DMS53 treated with DMSO at 0.1 percent for 48 hours (cell line): ENCODE data around the gene NEK4.
"Not testable (repeated sequence)": the region's sequence is repeated elsewhere in the genome, so short reads cannot be mapped to it uniquely, and the experiment has no call there.

Experiments used
- DNase-seq: peaks from one replicate; lab custom pipeline; 2025; ENCODE audit not compliant: unreplicated experiment; lab: John Stamatoyannopoulos, UW

Gene NEK4

DNA sequence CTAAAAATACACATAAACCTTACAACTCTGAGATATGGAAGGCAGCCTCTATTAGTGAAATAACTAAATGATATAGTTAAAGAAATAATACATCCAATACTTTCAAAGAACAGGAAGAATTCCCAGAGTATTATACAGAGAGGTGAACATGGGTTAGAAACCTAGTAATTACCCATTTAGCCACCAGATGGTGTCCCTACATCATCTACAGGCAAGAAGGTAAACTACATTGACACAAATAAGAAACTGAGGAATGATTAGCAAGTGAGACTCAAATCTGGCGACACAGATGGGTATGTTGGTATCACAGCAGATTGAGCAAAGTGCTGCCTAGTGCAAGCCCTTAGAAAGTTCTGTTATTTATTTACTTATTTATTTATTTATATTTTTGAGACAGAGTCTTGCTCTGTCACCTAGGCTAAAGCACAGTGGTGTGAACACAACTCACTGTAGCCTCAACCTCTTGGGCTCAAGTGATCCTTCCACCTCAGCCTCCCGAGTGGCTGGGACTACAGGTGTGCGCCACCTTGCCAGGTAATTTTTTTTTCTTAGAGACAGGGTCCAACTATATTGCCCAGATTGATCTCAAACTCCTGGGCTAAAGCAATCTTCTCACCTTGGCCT lies 28.2 kb downstream of the NEK4 start:
- DNase-seq = no peak

DNA sequence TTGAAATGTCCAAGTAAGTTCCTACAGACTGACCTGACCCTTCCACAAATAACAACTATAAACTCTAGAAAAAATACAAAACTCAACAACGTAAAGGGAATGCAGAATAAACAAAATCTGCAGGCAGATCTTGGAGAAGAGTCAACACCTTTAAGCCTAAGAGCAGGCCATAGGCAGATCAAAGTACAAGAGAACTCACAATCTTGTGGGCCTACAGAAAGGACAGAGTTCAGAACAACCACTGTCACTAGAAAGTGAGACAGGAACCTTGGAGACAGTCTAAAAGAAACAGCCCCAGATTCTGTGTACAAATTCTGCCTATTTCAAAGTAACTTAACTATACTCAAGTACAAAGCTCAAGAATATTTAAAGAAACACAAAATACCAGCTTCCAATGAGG lies 31.0 kb downstream of the NEK4 start:
- no peak for DNase-seq

DNA sequence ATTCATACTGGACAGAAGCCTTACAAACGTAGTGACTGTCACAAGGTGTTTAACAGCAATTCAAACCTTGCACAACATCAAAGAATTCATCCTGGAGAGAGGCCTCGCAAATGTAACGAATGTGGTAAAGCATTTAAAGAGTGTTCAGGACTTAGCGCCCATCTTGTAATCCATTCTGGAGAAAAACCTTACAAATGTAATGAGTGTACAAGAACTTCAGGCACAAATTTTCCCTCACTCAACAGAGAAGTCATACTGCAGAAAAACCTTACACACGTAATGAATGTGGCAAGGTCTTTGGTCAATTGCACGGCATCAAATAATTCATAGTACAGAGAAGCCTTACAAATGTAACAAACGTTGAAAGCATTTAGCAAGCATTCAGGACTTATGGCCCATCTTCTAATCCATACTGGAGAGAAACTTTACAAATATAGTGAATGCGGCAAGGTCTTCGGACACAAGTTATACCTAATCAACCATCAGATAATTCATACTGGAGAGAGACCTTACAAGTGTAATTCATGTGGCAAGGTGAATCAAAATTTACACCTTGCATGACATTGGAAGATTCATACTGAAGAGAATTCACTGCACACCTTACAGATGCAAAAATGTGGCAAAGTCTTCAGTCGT lies 37.4 kb downstream of the NEK4 start:
- DNase-seq = no peak

- no peak for DNase-seq
Observed at GRCh38 chr3:52731590-52731989, 39.1 kb downstream of the NEK4 start.

GRCh38 chr3:52730681-52731080 lies 40.1 kb downstream of the NEK4 start:
- no peak for DNase-seq

GRCh38 chr3:52728753-52729152 lies 42.0 kb downstream of the NEK4 start:
- not testable (repeated sequence) for DNase-seq

- DNase-seq = no peak
Observed at GRCh38 chr3:52724511-52724910, 46.2 kb downstream of the NEK4 start.

- no peak for DNase-seq
Observed at GRCh38 chr3:52723935-52724334, 46.8 kb downstream of the NEK4 start.

DNA sequence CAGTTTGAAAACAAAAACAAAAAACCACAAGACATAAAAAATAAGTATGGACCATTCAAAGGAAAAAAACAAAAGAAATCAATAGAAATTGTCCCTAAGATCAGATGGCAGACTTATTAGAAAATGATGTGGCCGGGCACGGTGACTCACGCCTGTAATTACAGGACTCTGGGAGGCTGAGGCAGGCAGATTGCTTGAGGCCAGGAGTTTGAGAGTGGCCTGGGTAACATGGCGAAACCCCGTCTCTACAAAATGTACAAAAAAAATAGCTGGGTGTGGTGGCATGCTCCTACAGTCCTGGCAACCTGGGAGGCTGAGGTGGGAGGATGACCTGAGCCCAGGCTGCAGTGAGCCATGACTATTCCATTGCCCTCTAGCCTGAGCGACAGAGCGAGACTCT lies 48.2 kb downstream of the NEK4 start:
- DNase-seq = no peak

GRCh38 chr3:52721730-52722008 lies 49.1 kb downstream of the NEK4 start:
- DNase-seq = no peak

DNA sequence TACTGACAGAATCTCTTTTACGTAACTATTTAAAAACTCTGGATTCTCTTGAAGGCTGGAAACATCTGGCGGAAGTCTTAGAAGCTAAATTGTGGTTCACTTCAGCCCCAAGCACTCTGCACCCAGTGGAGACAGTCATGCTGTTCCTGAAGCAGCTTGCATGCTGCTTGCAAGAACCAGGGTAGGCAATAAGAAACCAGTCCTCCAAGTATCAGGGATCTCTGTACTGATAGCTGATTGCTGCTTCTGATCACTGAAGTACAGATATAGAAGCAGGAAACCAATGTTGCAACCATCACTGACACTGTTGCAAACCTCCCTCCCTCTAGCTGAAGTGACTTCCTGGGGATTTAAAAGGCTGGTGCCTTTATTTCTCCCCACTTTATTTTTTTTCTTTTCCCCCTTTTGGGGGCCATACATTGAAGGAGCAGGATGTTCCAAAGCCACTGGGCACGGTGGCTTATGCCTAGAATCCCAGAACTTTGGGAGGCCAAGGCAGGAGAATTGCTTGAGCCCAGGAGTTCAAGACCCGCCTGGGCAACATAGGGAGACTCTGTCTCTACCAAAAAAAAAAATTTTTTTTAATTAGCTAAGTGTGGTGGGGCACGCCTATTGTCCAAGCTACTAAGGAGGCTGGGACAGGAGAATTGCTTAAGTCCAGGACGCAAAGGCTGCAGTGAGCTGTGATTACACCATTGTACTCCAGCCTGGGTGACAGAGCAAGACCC lies 49.6 kb downstream of the NEK4 start:
- no peak for DNase-seq

- no peak for DNase-seq
Observed at GRCh38 chr3:52719618-52720017, 51.1 kb downstream of the NEK4 start.

DNA sequence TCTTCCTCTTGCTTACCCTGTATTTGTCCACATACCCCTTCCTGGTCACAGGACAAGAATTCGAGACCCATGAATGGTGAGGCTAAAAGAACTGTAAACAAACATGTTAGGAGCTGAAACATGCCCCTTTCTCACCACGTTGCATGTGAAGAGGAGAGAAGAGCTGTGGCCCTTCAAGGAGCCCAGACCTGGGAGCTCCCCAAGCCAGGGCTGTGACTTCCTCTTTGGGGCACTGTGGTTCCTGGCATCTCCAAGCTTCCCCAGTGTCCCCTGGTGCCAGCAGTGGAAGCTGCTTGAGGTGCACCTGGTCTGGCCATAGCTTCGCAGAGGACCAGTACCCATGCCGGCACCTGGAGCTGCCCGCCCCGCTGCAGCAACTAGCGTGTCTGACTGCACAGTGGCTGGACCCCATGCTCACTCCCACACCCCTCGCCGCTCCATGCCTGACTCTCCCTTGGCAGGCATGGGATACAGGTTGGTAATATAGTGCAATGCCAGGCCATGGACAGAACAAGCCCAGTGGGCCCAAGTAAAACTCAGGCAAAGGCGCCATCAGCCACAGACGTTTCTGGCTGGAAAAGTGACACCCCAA lies 54.9 kb downstream of the NEK4 start:
- DNase-seq = no peak

DNA sequence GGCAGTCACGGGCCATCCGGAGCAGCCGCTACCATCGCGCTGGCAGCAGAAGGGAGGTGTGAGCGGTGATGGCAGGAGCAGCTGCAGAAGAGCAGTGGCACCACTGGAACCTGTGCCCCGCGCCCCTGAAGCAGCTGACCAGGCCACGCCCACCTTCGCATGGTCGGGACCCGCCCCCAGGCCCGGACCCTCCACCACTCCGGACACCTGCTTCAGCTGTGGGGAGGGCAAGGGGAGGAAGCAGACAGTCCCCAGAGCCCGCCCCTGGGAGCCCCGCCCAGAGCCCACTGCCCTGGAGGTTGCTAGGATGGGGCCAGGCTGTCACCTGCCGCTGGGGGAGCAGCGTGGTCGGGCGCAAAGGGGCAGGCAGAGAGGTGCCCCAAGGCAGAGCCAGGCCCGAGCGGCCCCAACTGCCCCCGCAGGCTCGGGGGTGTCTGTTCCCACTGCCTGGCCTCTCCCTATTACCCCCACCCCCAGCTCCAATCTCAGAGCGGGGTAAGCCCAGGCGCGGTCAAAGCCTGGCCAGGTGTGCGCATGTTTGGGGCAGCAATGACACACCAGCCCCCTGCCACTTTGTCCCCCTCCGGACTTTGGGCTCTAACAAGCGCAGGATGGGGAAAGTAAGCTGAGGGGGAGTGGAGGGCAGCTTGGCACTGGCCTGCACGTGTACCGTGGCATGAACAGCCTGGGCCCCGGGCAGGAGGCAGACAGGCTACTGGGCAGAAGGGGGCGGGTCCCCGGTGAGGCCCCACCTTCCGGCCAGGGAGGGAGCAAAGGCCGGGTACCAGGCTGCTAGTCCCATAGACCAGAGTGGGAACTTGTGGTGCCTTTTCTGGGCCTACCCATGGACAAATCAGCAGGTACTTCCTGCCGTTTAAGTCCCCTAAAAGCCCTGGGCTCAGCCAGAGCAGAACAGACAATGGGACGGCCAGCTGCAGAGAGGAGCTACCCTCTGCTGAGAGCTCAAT lies 56.1 kb downstream of the NEK4 start:
- DNase-seq = no peak

DNA sequence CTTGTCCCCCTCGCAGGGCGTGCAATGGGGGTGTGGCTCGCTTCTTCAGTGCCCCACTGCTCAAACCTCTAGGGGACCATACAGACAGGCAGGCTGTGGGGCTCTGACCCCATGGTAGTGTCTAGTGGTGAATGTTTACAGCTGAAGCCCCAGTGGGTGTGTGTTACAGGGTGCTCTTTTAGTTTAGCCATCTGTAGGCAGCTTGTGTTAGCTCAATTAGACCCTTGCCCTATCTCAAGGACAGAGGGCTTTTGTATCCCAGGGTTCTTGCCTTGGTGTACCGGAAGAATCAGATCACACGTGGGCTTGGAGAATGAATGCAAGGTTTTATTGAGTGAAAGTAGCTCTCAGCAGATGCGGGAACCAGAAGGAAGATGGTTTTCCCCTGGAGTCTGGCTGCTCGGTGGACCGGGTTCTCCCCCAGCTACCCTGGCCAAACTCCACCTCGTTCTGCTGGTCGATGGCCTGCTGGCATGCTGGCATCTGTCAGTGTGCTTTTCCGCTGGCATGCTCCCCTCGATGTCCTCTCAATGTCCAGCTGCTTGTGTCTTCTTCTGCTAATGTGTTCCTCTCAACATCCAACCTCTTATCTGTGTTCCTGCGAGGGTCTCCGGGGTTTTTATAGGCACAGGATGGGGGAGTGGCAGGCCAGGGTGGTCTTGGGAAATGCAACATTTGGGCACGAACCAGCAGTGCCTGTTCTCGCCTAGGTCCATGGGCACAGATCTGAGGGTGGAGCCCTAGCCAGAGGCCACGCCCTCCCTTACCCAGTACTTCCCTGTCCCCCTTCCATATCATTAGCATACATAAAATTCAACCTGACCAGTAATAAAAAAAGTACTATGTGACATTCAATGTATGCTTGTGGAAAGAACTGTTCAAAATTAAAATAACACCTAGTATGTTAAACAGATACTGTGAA lies 58.2 kb downstream of the NEK4 start:
- no peak for DNase-seq

DNA sequence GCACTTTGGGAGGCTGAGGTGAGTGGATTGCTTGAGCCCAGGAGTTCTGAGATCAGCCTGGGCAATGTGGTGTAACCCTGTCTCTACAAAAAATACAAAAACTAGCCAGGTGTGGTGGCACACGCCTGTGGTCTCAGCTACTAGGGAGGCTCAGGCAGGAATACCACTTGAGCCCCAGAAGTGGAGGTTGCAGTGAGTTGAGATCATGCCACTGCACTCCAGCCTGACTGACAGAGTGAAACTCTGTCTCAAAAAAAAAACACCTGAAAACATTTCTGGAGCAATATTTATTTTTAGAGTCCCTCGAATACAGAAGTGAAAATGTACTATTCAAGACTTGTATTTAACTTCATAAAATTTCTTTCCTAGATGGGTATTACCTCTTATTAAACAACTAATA lies 60.2 kb downstream of the NEK4 start:
- DNase-seq = no peak

DNA sequence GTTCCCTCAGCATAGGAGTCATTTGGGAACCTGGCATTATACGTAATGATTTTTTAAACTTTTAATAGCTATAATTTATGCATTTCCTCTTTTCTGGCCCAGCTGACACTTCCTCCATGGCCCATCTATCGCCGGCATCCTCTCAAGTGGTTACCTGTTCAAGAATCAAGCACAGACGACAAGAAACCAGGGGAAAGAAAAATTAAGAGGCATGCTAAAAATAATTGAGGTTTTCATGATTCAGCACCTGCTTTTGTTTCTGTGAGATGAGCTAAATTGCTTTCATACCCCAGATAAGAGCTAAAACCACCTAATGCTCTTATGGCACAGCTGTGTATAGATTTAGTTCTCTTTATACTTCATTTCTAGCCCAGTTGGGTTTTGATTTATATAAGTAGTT lies 63.2 kb downstream of the NEK4 start:
- no peak for DNase-seq

DNA sequence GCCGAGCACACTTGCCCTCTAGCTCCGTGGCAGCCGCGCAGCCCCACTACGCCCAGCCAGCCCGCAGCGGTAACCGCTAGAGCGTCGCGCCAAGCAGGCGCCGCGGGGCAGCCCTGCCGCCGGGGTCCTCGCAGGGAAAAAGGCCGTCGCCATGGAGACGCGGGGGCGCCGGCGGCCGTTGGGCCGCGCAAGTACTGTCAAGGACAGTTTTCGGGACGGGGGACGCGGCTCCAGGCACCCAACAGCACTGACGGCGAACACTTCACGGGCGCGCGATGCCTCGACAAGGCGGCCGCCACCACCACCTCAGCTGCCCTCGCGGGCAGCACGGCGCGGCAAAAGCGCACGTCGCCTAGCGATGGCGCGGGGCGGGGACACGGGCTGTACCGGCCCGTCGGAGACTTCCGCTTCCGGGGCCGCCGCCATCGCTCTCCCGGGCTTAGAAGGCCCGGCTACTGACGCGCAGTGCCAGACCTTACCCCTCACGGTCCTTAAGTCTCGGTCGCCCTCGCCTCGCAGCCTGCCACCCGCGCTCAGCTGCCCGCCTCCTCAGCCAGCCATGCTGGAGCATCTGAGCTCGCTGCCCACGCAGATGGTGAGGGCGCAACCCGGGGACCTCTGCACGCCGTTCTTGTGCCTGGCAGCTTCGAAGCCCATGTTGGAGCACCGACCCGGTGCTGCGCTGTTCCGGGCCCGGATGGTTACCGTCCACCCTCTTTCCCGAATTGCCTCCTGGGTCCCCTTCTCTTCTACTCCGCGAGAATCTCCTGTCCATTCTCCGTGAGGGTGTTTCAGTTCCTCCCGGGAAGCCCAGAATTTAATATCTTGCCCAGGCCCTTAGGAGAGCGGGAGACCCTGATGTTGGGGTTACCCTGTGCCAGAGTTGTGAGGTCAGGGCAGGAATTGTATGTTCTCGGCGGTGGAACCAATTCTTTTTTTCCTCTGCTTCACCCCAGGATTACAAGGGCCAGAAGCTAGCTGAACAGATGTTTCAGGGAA lies 64.8 kb downstream of the NEK4 start, which contains the start of the genes GLT8D1 and SPCS1:
Gene GLT8D1, minus strand, starts transcription at position 104 of the 999 bp plus-strand sequence. CDS start 5,331 bp downstream, outside the sequence.
Gene SPCS1, plus strand, starts transcription at position 419 of the 999 bp plus-strand sequence. Its CDS starts 141 bp downstream, at position 560.
- DNase-seq = peak; percentile 13

GRCh38 chr3:52705438-52705687 lies 65.4 kb downstream of the NEK4 start:
- DNase-seq = no peak
